ES-I3 (cell line): ENCODE results near the gene ETDC.
"Not testable (repeated sequence)": the region's sequence is repeated elsewhere in the genome, so short reads cannot be mapped to it uniquely, and the experiment has no call there.

Experiments used
- H3K36me3 ChIP-seq: 2 replicates; pipeline ENCODE4 v1.6.1; 2013; ENCODE audit warnings: mild to moderate bottlenecking, low read length, control low read depth, moderate library complexity; ENCODE audit not compliant: insufficient read depth
- H3K4me1 ChIP-seq: 2 replicates; pipeline ENCODE4 v1.6.1; 2013; ENCODE audit warnings: mild to moderate bottlenecking, control low read depth, low read length; ENCODE audit not compliant: insufficient read depth
- H3K9ac ChIP-seq: 2 replicates; pipeline ENCODE4 v1.6.1; 2013; ENCODE audit warnings: low read depth, mild to moderate bottlenecking, low read length, moderate library complexity
- H3K9me3 ChIP-seq: 2 replicates; pipeline ENCODE4 v1.6.1; 2013; ENCODE audit warnings: mild to moderate bottlenecking, low read length, moderate library complexity; ENCODE audit not compliant: control insufficient read depth, insufficient read depth

The ETDC gene

DNA sequence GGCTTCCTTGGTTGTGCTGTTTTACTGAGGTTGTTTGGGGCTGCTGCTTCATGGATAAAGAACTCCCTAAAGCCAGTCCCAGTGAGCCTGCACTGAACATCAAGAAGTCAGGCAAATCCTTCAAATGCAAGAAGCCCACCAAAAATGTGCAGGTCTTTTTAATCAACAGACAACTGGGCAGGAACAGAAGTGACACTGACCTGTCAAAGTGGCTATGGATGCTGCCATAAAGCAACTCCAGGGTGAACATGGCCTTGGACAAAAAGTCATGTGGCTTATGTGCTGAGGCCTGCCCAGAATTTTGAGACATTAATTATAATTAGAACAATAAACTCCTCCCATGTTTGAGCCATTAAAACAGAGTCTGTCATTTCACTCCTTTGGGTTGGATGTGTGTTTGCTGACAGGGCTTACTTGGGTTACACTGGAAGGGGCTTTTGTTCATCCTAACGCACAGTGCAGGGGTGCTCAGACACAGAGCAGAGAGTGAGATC lies at the start of gene ETDC:
TSS of gene ETDC (plus strand) at position 51 of the 494 bp plus-strand sequence. CDS start at position 51, 0 bp downstream.
- Histone ChIP-seq H3K9me3 (peaks cover 6% of the 10 kb centered on the region; the same call in 1 of the 2 replicates), H3K4me1 (peaks cover 8% of the 10 kb centered on the region; the same call in 1 of the 2 replicates), H3K36me3 (no peaks in the 10 kb centered on the region), H3K9ac (no peak within 1 kb of the TSS)

DNA sequence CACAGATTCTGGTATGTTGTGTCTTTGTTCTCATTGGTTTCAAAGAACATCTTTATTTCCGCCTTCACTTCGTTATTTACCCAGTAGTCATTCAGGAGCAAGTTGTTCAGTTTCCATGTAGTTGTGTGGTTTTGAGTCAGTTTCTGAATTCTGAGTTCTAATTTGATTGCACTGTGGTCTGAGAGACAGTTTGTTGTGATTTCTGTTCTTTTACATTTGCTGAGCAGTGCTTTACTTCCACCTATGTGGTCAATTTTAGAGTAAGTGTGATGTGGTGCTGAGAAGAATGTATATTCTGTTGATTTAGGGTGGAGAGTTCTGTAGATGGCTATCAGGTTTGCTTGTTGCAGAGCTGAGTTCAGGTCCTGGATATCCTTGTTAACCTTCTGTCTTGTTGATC lies 48.3 kb upstream of the ETDC start:
- H3K4me1 ChIP-seq, H3K9me3 ChIP-seq, H3K9ac ChIP-seq, H3K36me3 ChIP-seq: not testable (repeated sequence)

DNA sequence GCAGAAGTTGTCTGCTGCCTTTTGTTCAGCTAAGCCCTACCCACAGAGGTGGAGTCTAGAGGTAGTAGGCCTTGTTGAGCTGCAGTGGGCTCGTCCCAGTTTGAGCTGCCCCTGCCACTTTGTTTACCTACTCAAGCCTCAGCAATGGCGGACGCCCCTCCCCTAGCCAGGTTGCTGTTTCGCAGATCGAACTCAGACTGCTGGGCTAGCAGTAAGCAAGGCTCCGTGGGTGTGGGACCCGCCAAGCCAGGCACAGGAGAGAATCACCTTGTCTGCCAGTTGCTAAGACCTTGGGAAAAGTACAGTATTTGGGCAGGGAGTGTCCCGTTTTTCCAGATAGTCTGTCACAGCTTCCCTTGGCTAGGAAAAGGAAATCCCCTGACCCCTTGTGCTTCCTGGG lies 45.9 kb upstream of the ETDC start:
- not testable (repeated sequence) for H3K36me3 ChIP-seq, H3K9ac ChIP-seq, H3K9me3 ChIP-seq, H3K4me1 ChIP-seq

DNA sequence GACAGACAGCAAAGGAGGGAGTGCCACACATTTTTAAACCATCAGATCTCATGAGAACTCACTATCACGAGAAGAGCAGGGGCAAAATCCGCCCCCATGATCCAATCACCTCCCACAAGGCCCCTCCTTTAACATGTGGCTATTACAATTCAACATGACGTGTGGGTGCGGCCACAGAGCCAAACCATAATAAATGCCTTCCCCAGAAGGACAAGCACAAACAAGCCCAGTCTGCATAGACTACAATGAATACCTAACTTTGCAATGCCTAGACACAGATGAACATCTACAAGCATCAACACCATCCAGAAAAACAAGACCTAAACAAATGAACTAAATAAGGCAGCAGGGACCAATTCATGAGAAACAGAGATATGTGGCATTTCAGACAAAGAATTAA lies 45.1 kb upstream of the ETDC start:
- no peaks in the 10 kb centered on the region; the same call in 1 of the 2 replicates for H3K9me3 ChIP-seq
- H3K36me3 ChIP-seq, result no peaks in the 10 kb centered on the region
- no peaks in the 10 kb centered on the region for H3K4me1 ChIP-seq
- no peak overlapping the region for H3K9ac ChIP-seq

DNA sequence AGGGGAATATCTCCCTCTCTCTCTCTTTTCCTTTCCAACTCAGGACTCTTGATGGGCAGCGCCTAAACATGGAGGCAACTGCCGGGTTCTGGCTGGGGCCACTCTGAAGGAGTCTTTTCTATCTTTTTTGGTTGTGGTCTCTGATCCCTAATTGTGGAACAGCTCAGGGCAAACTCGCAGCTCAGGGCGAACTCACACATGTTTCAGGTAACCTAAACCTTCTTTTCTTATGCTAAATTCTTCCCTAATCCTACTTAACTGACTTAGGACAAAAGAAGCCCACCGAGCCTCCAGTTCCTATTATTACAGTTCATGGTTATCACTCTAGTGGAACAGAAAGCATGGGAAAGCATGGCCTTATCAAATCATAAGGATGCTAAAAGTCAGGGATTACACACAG lies 36.1 kb upstream of the ETDC start:
- no peaks in the 10 kb centered on the region for H3K4me1 ChIP-seq
- no peak overlapping the region for H3K9ac ChIP-seq
- no peaks in the 10 kb centered on the region for H3K36me3 ChIP-seq

DNA sequence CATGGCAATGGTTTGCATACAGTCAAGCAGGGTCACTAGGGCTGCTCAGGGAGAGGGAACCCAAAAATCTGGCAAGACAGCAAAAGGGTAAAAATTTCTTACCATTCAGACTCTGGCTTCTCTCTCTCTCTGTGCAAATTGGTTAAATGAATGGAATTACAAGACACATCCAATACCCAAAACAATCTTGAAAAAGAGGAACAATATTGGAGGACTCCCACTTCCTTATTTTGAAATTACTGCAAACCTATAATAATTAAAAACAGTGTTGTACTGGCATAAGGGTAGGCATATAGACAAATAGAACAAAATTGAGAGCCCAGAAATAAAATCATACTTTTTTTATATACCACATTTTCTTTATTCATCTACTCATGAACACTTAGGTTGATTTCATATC lies 33.3 kb upstream of the ETDC start:
- no peak overlapping the region for H3K9ac ChIP-seq
- no peaks in the 10 kb centered on the region for H3K4me1 ChIP-seq
- no peaks in the 10 kb centered on the region for H3K36me3 ChIP-seq
- no peaks in the 10 kb centered on the region for H3K9me3 ChIP-seq

More for the DNA sequence above, 36.1 kb upstream of the ETDC start:
- no peaks in the 10 kb centered on the region for H3K9me3 ChIP-seq

DNA sequence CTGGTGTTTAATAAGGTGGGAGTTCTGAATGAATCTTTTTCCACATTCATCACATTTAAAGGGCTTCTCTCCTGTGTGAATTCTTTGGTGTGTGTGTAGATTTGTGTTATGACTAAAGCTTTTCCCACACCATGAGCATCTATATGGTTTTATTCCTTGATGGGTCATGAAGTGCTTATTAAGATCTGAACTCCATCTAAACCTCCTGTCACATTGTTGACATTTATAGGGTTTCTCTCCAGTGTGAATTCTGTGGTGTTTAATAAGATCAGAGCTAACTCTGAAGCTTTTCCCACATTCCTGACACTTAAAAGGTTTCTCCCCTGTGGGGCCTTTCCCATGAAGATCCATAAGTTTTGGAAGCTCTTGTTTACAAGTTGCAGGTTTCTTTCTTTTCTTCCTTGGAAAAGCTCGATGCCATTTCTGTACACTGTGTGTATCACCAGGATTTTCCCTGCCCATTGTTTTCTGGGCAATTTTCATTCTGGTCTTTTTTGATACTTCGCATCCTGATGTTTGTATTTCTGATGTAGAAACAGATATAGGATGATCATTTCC lies 21.9 kb upstream of the ETDC start:
- Histone ChIP-seq H3K36me3 (peaks cover 4% of the 10 kb centered on the region; the same call in 1 of the 2 replicates), H3K9ac (no peak overlapping the region), H3K4me1 (no peaks in the 10 kb centered on the region), H3K9me3 (peaks cover 22% of the 10 kb centered on the region)

DNA sequence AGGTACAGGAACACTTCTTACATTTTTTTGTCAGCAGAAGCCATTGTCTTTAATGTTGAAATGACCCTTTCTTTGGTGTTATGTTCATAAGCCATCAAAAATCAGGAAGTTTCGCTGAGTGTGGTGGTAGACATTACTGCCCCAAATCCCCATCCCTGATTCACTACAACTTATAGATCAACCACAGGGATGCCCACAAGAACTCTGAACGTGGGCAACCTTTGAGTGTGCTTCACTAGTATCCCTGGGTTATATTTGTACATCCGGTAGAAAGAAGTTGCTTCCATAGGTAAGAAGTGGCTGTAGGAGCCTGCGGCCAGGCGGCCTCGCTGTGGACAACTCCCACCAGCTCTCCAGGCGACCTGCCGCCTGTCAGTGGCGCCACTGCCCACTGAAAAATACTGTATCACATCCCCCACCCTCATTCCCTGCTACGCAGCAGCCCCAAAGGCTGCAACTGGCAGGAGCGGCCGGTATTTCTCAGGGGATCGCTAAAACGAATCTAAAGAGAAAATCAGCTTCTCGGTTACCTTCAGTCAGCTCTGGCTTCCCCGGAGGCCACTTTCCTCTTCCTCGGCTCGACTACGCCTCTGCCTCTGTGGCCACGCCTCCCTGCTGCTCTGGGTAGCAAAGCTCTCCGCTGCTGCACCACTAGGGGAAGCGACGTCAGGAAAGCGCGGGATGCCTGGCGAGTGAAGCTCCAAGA lies 13.9 kb upstream of the ETDC start:
- peaks cover 4% of the 10 kb centered on the region; the same call in 1 of the 2 replicates for H3K9me3 ChIP-seq
- H3K36me3 ChIP-seq, result peaks cover 4% of the 10 kb centered on the region; the same call in 1 of the 2 replicates
- H3K9ac ChIP-seq, result peak overlapping the region; percentile 58; the same call in 1 of the 2 replicates
- no peaks in the 10 kb centered on the region for H3K4me1 ChIP-seq

DNA sequence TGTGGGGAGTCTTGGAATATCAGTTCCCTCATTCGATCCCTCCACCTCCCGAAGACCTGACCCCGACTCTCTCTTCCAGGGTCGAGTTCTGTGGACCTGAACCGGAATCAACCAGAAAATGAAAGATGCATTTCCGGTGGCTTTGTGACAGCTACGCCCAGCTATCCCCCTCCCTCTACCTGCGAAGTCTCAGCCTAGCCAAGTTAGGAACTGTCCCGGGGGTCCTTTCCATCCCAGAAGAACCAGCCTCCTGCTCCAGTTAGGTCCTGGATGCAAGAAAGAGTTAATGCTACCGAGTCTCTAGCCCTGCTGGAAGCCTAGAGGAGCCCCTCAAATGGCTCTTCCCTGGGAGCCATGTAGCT lies 13.4 kb upstream of the ETDC start:
- H3K4me1 ChIP-seq, result 0 out of 2 replicates have a peak, but pooled peaks cover under 1% of the 10 kb centered on the region
- H3K36me3 ChIP-seq, result peaks cover 4% of the 10 kb centered on the region; the same call in 1 of the 2 replicates
- H3K9ac ChIP-seq, result peak overlapping the region; percentile 58
- no peaks in the 10 kb centered on the region for H3K9me3 ChIP-seq

DNA sequence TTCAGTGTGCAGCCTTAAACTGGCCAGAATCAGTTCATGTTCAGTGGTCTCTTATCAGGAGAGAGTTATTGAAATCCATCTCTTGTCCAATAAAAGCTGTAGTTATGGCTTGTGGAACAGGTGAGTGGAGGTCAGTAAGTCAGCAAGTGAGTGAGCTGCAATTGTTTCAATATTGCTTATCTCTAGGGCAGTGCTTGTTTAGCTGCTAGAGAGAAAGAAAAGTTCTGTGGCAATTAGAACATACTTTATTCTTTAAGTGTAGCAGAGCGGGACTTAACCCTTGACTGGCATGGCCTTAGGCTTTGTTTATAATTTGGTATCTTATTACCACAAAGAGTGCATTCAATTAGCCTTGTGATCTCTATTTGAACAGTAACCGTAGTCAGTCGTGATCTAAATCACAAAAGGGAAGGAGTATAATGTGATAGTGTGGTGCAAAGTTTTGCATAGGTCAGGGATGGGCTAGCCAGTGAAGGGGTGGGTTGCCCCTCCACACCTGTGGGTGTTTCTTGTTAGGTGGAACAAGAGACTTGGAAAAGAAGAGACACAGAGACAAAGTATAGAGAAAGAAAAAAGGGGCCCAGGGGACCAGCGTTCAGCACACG lies 6.9 kb upstream of the ETDC start:
- H3K9ac ChIP-seq, result no peak overlapping the region
- no peaks in the 10 kb centered on the region for H3K9me3 ChIP-seq
- H3K36me3 ChIP-seq, result no peaks in the 10 kb centered on the region
- H3K4me1 ChIP-seq, result peaks cover 33% of the 10 kb centered on the region

DNA sequence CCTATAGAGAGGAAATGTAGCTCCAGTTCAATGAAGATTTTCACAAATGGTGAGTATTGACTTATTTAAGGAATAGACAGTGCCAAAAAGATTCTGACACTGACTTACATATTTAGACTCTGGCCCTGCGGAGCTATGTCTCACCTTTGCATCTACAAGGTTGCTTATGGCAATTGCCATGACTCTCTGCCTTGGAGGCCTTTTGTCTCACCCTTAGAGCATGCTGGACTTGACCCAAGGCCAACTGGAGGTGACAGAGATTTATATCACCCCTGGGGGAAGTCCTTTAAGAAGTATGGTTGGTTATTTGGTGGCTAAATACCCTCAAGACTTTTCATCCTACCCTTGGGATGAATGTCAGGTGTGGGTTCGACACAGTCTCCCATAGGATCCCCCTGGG lies 4.5 kb upstream of the ETDC start:
- no peak overlapping the region for H3K9ac ChIP-seq
- no peaks in the 10 kb centered on the region for H3K9me3 ChIP-seq
- H3K4me1 ChIP-seq, result peaks cover 33% of the 10 kb centered on the region
- H3K36me3 ChIP-seq, result no peaks in the 10 kb centered on the region

DNA sequence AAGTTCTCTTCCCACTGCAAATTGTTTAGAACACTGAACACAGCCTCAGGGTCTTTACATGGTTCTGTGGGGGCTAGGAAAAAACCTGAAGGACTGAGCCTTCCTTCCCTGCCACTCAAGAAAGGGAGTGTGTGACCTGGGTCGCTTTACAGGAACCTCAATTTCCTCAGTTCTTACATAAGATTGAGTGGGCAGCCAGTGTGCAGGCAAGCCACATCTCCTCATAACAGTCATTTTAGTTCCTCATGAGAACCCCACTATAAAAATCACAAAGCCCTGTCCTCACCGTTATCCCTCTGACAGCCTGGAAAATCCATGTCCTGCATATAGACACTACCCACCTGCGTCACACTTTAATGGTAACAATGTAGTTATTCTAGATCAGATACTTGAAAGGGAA lies 2.1 kb upstream of the ETDC start:
- Histone ChIP-seq H3K9me3 (no peaks in the 10 kb centered on the region), H3K4me1 (peaks cover 20% of the 10 kb centered on the region), H3K9ac (no peak overlapping the region), H3K36me3 (no peaks in the 10 kb centered on the region)

DNA sequence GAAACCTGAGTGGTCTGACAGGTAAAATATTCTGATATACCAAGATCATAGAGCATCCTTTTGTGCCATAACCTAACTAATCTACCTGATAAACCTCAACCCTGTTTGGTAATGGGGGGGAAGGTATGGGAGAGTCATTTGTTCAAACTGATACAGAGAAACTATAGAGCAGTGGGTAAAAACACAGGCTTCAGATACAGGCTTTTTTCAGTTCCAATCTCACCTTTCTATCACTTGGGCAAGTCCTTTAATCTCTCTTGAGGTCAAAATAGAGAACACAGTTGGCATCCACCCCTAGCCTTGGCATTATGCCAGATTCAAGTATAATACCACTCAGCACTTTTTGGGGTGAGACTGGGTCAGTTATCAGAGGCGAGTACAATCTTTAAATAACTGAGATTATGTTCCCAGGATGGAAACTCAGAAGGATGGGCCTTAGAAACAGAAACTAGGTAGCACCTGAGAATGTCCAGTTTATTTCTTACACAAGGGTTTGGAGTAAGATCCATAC lies 880 bp upstream of the ETDC start:
- Histone ChIP-seq H3K4me1 (peaks cover 17% of the 10 kb centered on the region), H3K36me3 (no peaks in the 10 kb centered on the region), H3K9me3 (peaks cover 4% of the 10 kb centered on the region; the same call in 1 of the 2 replicates), H3K9ac (no peak overlapping the region)

DNA sequence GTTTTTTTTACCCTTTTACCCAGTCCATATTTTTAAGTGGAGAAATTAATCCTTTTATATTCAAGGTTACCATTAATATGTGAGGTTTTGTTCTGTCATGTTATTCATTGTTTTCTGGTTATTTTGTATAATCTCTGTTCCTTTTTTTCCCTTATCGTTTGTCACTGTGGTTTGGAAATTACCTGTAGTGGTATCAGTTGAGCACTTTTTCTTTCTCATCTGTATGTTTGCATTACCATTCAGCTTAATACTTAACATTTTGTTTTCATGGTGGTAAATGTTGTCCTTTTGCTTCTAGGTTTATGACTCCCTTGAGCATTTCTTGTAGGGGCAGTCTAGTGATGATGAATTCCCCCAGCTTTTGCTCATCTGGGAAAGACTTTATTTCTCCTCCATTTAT lies 6.6 kb downstream of the ETDC start:
- Histone ChIP-seq H3K9me3 (peaks cover 22% of the 10 kb centered on the region), H3K36me3 (no peaks in the 10 kb centered on the region), H3K4me1 (no peaks in the 10 kb centered on the region), H3K9ac (no peak overlapping the region)

DNA sequence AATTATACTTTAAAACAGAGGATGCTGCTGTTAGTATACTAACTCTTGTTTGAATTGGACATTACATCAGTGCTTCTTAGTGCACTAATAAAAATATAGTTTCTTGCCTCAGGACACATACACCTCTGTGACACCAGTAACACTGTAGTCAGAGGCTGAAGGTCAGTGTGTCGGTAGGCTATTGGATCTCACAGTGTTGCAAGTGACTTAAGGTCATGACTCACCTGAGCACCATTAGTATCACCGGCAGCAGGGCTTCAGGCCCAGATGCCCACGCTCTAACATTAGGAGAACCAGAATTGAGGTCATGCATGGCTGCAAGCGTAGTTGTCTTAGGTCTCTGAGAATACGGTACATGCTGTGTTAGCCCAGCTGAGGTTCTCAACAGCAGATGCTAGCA lies 15.2 kb downstream of the ETDC start:
- Histone ChIP-seq H3K9me3 (peaks cover 5% of the 10 kb centered on the region), H3K36me3 (no peaks in the 10 kb centered on the region), H3K9ac (no peak overlapping the region), H3K4me1 (no peaks in the 10 kb centered on the region)
